PC-9 (cell line): ENCODE measurements around the gene DPYSL5. TPM values are rescaled to one million over a fixed set of nuclear protein-coding genes. Genes with fewer than 3 reads are reported as not detected.

ENCODE experiments used
- BruUV-seq: library from RNA; stranded (reverse); fragments of 400-500 nt; replicated peaks from 2 replicates; lab custom pipeline; 2021; lab: Mats Ljungman, UMichigan
- CTCF ChIA-PET: fragments of 300-600 bp; sonication (Branson Sonifier 250); formaldehyde crosslinking; loops from one replicate; lab custom pipeline; 2022; ENCODE audit warnings: antibody characterized with exemption; lab: Charles Lee
- POLR2A ChIA-PET: fragments of 300-600 bp; sonication (Branson Sonifier 250); formaldehyde crosslinking; loops from one replicate; lab custom pipeline; 2022; ENCODE audit warnings: antibody characterized with exemption; ENCODE audit not compliant: unreplicated experiment; lab: Charles Lee
- DNase-seq, 2 experiments: peaks; one replicate each; pipeline versions ENCODE4 v3.0.0 to v3.0.0-alpha.2; 2015 to 2022; ENCODE audit warnings: mixed read lengths in 1 of 2
- H2AFZ ChIP-seq: fragments of 200-600 bp; sonication (generic); 2 replicates; pipeline ENCODE4 v1.8.1; 2017; ENCODE audit warnings: antibody characterized with exemption
- H3F3A ChIP-seq: fragments of 200-600 bp; sonication (generic); 2 replicates; pipeline ENCODE4 v1.8.1; 2017; ENCODE audit warnings: antibody characterized with exemption, mild to moderate bottlenecking, low read depth; ENCODE audit not compliant: insufficient read depth
- H3K27ac ChIP-seq: fragments of 200-600 bp; sonication (generic); 2 replicates; pipeline ENCODE4 v1.6.1; 2016; ENCODE audit warnings: mixed run types
- H3K27me3 ChIP-seq: fragments of 200-600 bp; sonication (generic); 2 replicates; pipeline ENCODE4 v1.6.1; 2016; ENCODE audit warnings: low read depth, mixed run types; ENCODE audit not compliant: insufficient read depth
- H3K36me3 ChIP-seq: fragments of 200-600 bp; sonication (generic); 2 replicates; pipeline ENCODE4 v1.6.1; 2016; ENCODE audit warnings: low read depth, mixed run types
- H3K4me1 ChIP-seq: fragments of 200-600 bp; sonication (generic); replicated peaks from 2 replicates; pipeline ENCODE4 v1.6.1; 2016; ENCODE audit warnings: mixed run types; ENCODE audit not compliant: insufficient read depth
- H3K4me2 ChIP-seq: fragments of 200-600 bp; sonication (generic); 2 replicates; pipeline ENCODE4 v1.6.1; 2017; ENCODE audit warnings: mixed run types
- H3K4me3 ChIP-seq: fragments of 200-600 bp; sonication (generic); 2 replicates; pipeline ENCODE4 v1.6.1; 2016; ENCODE audit warnings: mixed run types
- H3K79me2 ChIP-seq: fragments of 200-600 bp; sonication (generic); 2 replicates; pipeline ENCODE4 v1.6.1; 2017; ENCODE audit warnings: low read depth, mixed run types
- H3K9me2 ChIP-seq: fragments of 200-600 bp; sonication (generic); 2 replicates; pipeline ENCODE4 v1.8.1; 2017; ENCODE audit warnings: mild to moderate bottlenecking; ENCODE audit not compliant: insufficient read depth
- H3K9me3 ChIP-seq: fragments of 200-600 bp; sonication (generic); 2 replicates; pipeline ENCODE4 v1.8.1; 2016; ENCODE audit warnings: low read depth; ENCODE audit not compliant: insufficient read depth
- H4K20me1 ChIP-seq: fragments of 200-600 bp; sonication (generic); 2 replicates; pipeline ENCODE4 v1.8.1; 2017; ENCODE audit not compliant: insufficient read depth
- CTCF ChIP-seq: fragments of 200-600 bp; sonication (generic); conservative IDR thresholded peaks from 2 replicates; pipeline ENCODE4 v1.6.1; 2017; ENCODE audit warnings: mixed run types, antibody characterized with exemption, mild to moderate bottlenecking, moderate library complexity
- EZH2 ChIP-seq: fragments of 200-600 bp; sonication (generic); IDR thresholded peaks from 2 replicates; pipeline ENCODE4 v1.8.0; 2017; ENCODE audit warnings: antibody characterized with exemption, low read depth
- intact Hi-C: fragments of 100-400 bp; cut with micrococcal nuclease; formaldehyde crosslinking; loops from one replicate; pipeline ENCODE4 v1.10.0; 2022; ENCODE audit not compliant: unreplicated experiment
- total RNA-seq: library from RNA; stranded (reverse); gene quantifications from 2 replicates; pipeline ENCODE4 v1.2.3, GENCODE V29; 2021

Gene DPYSL5
- total RNA-seq, 1 experiment from 2014 or later = not detected

GRCh38 chr2:26971911-26972786 lies 124.2 kb downstream of the DPYSL5 start:
- Histone ChIP-seq H3K27ac (no peak overlapping the region), H3K4me2 (peak overlapping the region; percentile 95), H3K27me3 (no peaks in the 10 kb centered on the region), H3K9me2 (no peaks in the 10 kb centered on the region), H3K79me2 (peaks cover 32% of the 10 kb centered on the region), H3F3A (peaks cover 22% of the 10 kb centered on the region), H3K36me3 (no peaks in the 10 kb centered on the region), H4K20me1 (no peaks in the 10 kb centered on the region), H3K4me1 (peaks cover 43% of the 10 kb centered on the region), H2AFZ (no peak overlapping the region), H3K9me3 (no peaks in the 10 kb centered on the region), H3K4me3 (no peak overlapping the region; the same call in 1 of the 2 replicates)
- DNase-seq = no peak
- no TSS peak for BruUV-seq
- TF ChIP-seq CTCF (no peak), EZH2 (no peak)
- intact Hi-C loops = loop anchor here (2.0 kb wide), 1 partner anchor 39 kb away; no protein-coding TSS in a partner anchor
- POLR2A ChIA-PET = no interaction called here
- CTCF ChIA-PET = interaction anchor here (0.7 kb wide), 1 partner anchor 186 kb away, joined by 3 read pairs; no protein-coding TSS in a partner anchor

DNA sequence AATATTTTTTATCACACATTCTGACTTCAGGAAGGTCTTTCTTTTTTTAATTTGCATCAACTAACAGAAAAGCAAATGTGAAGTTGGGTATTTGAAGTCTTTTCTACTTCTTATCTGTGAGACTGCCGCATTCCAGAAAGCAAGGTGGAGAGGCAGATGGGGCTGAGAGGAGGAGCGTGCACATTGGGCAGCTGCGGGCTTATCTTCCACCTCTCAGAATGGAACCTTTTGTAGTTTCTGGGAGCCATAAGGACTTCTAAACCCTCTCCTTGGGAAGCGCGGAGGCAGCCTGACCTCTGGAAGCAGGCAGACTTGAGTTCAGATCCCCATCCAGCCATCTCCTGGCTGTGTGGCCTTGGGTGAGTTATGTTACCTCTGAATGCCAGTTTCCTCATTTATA lies 126.4 kb downstream of the DPYSL5 start:
- Histone ChIP-seq H3F3A (peaks cover 1% of the 10 kb centered on the region; the same call in 1 of the 2 replicates), H3K79me2 (peaks cover 32% of the 10 kb centered on the region), H3K4me3 (no peak overlapping the region), H3K4me1 (peaks cover 21% of the 10 kb centered on the region), H2AFZ (no peak overlapping the region), H3K36me3 (no peaks in the 10 kb centered on the region), H3K9me2 (no peaks in the 10 kb centered on the region), H3K4me2 (no peak overlapping the region), H3K27ac (no peak overlapping the region), H3K27me3 (no peaks in the 10 kb centered on the region), H4K20me1 (no peaks in the 10 kb centered on the region), H3K9me3 (no peaks in the 10 kb centered on the region)
- TF ChIP-seq EZH2 = no peak
- TF ChIP-seq CTCF = no peak
- POLR2A ChIA-PET = no interaction called here
- DNase-seq = no peak
- no TSS peak for BruUV-seq
- intact Hi-C loops = no loop called here
- CTCF ChIA-PET = no interaction called here

DNA sequence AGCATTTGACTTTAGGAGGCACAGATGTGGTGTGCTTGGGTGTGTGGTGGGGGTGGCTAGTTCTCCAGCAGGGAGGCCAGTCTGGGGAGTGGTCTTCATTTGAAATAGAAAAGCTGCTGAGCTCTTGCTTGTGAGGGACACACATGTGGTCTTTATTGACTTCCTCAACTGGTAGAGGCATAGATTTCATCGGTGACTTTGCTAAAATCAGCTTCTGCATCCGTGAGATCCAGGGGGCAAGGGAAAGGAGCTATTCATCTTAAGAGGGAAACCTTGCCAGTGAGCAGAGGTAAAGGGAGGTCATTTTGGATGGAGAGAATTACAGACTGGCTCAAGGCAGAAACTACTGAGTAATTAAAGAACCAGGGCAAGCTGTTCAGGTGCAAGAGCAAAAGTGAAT lies 127.2 kb downstream of the DPYSL5 start:
- ChIA-PET CTCF (no interaction called here), POLR2A (no interaction called here)
- Histone ChIP-seq H3K9me3 (no peaks in the 10 kb centered on the region), H3K4me1 (peaks cover 15% of the 10 kb centered on the region), H3K9me2 (no peaks in the 10 kb centered on the region), H3K79me2 (peaks cover 32% of the 10 kb centered on the region), H3K4me3 (no peak overlapping the region), H3K27ac (no peak overlapping the region), H3K36me3 (no peaks in the 10 kb centered on the region), H2AFZ (no peak overlapping the region), H3F3A (no peaks in the 10 kb centered on the region; the same call in 1 of the 2 replicates), H3K27me3 (no peaks in the 10 kb centered on the region), H3K4me2 (no peak overlapping the region), H4K20me1 (no peaks in the 10 kb centered on the region)
- TF ChIP-seq EZH2 (no peak), CTCF (no peak)
- no peak for DNase-seq
- BruUV-seq = no TSS peak
- intact Hi-C loops = no loop called here
